ENCODE measurements around the gene ANKRD23. TPM values are rescaled to one million over a fixed set of nuclear protein-coding genes. Genes with fewer than 3 reads are reported as not detected.

The ANKRD23 gene
- total and polyA plus RNA-seq, 2 of the 8 experiments (the other 6 are each of a cell fraction or from before 2014, with no cell fraction given): 3.4 to 3.5 TPM

GRCh38 chr2:96888072-96889011 lies 44.5 kb upstream of the ANKRD23 start:
- FAIRE-seq (no peak), DNase-seq (ENCODE audit: low read depth in 1 of 2, low spot score in 2 of 2) (no peak)
- Histone ChIP-seq H2BK5ac (ENCODE audit: low read depth, low read length) (peak overlapping the region; percentile 71; the same call in 1 of the 2 replicates), H3K4ac (replicated peaks; ENCODE audit: insufficient read length, low read depth, low read length) (peak overlapping the region; percentile 32), H2AK5ac (ENCODE audit: low read depth, low read length) (no peak overlapping the region), H3K4me3 (ENCODE audit: extremely low read depth in 1 of 4, insufficient read depth in 2 of 4, low read depth in 3 of 4, low read length in 4 of 4) (no peak overlapping the region), H2BK12ac (ENCODE audit: low read depth, low read length) (peak overlapping the region; percentile 90; the same call in 1 of the 2 replicates), H3K79me1 (ENCODE audit: low read depth, low read length) (no peaks in the 10 kb centered on the region), H3K14ac (ENCODE audit: insufficient read length) (no peak overlapping the region), H3K4me2 (ENCODE audit: insufficient read depth in 1 of 2, low read depth in 2 of 2, low read length in 2 of 2) (no peak overlapping the region), H3K36me3 (ENCODE audit: control insufficient read depth in 2 of 4, insufficient read depth in 4 of 4, low read length in 3 of 4) (no peaks in the 10 kb centered on the region), H3K23me2 (ENCODE audit: low read depth, low read length) (no peaks in the 10 kb centered on the region), H4K20me1 (replicated peaks in 1 of 2; ENCODE audit: control insufficient read depth in 1 of 2, insufficient read depth in 2 of 2, low read length in 2 of 2) (no peaks in the 10 kb centered on the region), H3K9me3 (ENCODE audit: insufficient read depth in 2 of 2, low read depth in 1 of 2, low read length in 1 of 2) (no peaks in the 10 kb centered on the region), H3K9ac (replicated peaks in 1 of 4; ENCODE audit: extremely low read depth in 1 of 4, low read depth in 3 of 4, low read length in 3 of 4) (0 out of 7 replicates have a peak overlapping the region, but pooled peaks of 1 of the 4 experiments have one; percentile 27), H3K79me2 (ENCODE audit: control insufficient read depth in 1 of 2, insufficient read depth in 2 of 2, low read length in 2 of 2) (no peaks in the 10 kb centered on the region), H2BK15ac (ENCODE audit: low read length) (peak overlapping the region; percentile 99), H2BK20ac (ENCODE audit: low read length) (peak overlapping the region; percentile 72; the same call in 1 of the 2 replicates), H3K27me3 (replicated peaks in 1 of 4; ENCODE audit: control insufficient read depth in 3 of 4, extremely low read depth in 1 of 4, insufficient read depth in 3 of 4, low read length in 3 of 4) (peaks cover 0 to 2% (median 0%) of the 10 kb centered on the region in 4 experiments; a peak in 1 of 7 replicates), H4K91ac (replicated peaks; ENCODE audit: insufficient read length, low read length) (peak overlapping the region; percentile 76), H2AFZ (ENCODE audit: low read length) (no peak overlapping the region), H3K27ac (ENCODE audit: low read depth, low read length) (no peak overlapping the region), H3K4me1 (replicated peaks in 1 of 4; ENCODE audit: control insufficient read depth in 3 of 4, insufficient read depth in 4 of 4, low read length in 3 of 4) (peaks cover 0 to 8% (median 5%) of the 10 kb centered on the region in 4 experiments; a peak in 4 of 7 replicates), H3K23ac (ENCODE audit: insufficient read length) (no peak overlapping the region), H3K56ac (replicated peaks; ENCODE audit: insufficient read length, low read depth, low read length) (no peak overlapping the region), H2BK120ac (replicated peaks; ENCODE audit: low read depth, low read length) (no peak overlapping the region), H4K5ac (ENCODE audit: insufficient read length, low read depth, low read length) (peak overlapping the region; percentile 18), H3K18ac (ENCODE audit: extremely low read depth, low read length) (no peak overlapping the region), H4K8ac (ENCODE audit: extremely low read depth, insufficient read depth, low read length) (no peak overlapping the region)
- 88% methylated on average over 12 of the region's 12 CpGs; no CpG with 5 or more reads in 1 of the 2 experiments for WGBS, 2 experiments (ENCODE audit: extremely low coverage in 1 of 2, insufficient coverage in 1 of 2, insufficient read length in 1 of 2, insufficient replicate concordance in 2 of 2, low coverage in 1 of 2, low lambda C conversion rate in 2 of 2, missing lambda C conversion rate in 1 of 2)
- ChIA-PET CTCF (ENCODE audit: partially characterized antibody) (interaction anchor here (0.7 to 3.5 kb wide), 7 partner anchors 8 to 63 kb away, joined by 3 to 18 read pairs (median 3); no protein-coding TSS in a partner anchor), POLR2A (ENCODE audit: partially characterized antibody) (interaction anchor here (0.6 to 3.1 kb wide), 6 partner anchors 12 to 29 kb away, joined by 3 to 12 read pairs (median 3); no protein-coding TSS in a partner anchor)
- no peak for TF ChIP-seq POLR2AphosphoS5 (IDR thresholded peaks at IDR 0.05; ENCODE audit: low read depth, low read length)
- TF ChIP-seq RXRA (IDR thresholded peaks at IDR 0.05; ENCODE audit: insufficient read depth, low read depth, low read length): no peak
- no peak for TF ChIP-seq CTBP2 (IDR thresholded peaks at IDR 0.05; ENCODE audit: borderline replicate concordance, insufficient read depth, insufficient read length, low read length)
- no peak for TF ChIP-seq EZH2 (IDR thresholded peaks at IDR 0.05; ENCODE audit: low read depth, low read length, severe bottlenecking)

Data from H1 (cell line).